Muscle layer of duodenum (tissue), 2 donors: ENCODE results near the gene MAST3.

ENCODE experiments used
- H3K27ac ChIP-seq: one replicate; pipeline ENCODE4 v1.7.0; 2013; ENCODE audit warnings: mild to moderate bottlenecking, low read length
- H3K27me3 ChIP-seq: one replicate; pipeline ENCODE4 v1.7.0; 2013; ENCODE audit warnings: low read depth, mild to moderate bottlenecking, control low read depth, low read length
- H3K36me3 ChIP-seq, 2 donors: one replicate each; pipeline ENCODE4 v1.7.0; 2013; ENCODE audit warnings: low read length in 2 of 2, control low read depth in 1 of 2, mild to moderate bottlenecking in 1 of 2; ENCODE audit not compliant: insufficient read depth in 2 of 2, control insufficient read depth in 1 of 2
- H3K4me1 ChIP-seq, 2 donors: one replicate each; pipeline ENCODE4 v1.7.0; 2013; ENCODE audit warnings: low read length in 2 of 2, mild to moderate bottlenecking in 2 of 2, control low read depth in 1 of 2, moderate library complexity in 1 of 2; ENCODE audit not compliant: insufficient read depth in 2 of 2, control insufficient read depth in 1 of 2
- H3K4me3 ChIP-seq, 2 donors: one replicate each; pipeline ENCODE4 v1.7.0; 2013; ENCODE audit warnings: low read length in 2 of 2, low read depth in 1 of 2, mild to moderate bottlenecking in 1 of 2
- H3K9me3 ChIP-seq, 2 donors: one replicate each; pipeline ENCODE4 v1.7.0; 2013; ENCODE audit warnings: low read length in 2 of 2, control low read depth in 1 of 2, mild to moderate bottlenecking in 1 of 2; ENCODE audit not compliant: control insufficient read depth in 1 of 2
- donor health status: healthy.

The MAST3 gene

GRCh38 chr19:18097217-18097992, at the start of gene MAST3:
Gene MAST3, plus strand, starts transcription at chr19:18097778. Its CDS starts 15 bp downstream, at chr19:18097793.
- no peak within 1 kb of the TSS for H3K27ac ChIP-seq

GRCh38 chr19:18049385-18049784, 48.2 kb upstream of the MAST3 start:
- H3K36me3 ChIP-seq: no peaks in the 10 kb centered on the region
- no peaks in the 10 kb centered on the region for H3K27me3 ChIP-seq
- no peak overlapping the region for H3K27ac ChIP-seq
- H3K9me3 ChIP-seq: no peaks in the 10 kb centered on the region
- peaks cover 4 to 22% of the 10 kb centered on the region in 2 donors for H3K4me1 ChIP-seq
- H3K4me3 ChIP-seq: no peak overlapping the region

More at GRCh38 chr19:18097217-18097992, at the start of gene MAST3:
- H3K9me3 ChIP-seq: no peaks in the 10 kb centered on the region
- peak within 1 kb of the TSS; percentile 56 to 60 for H3K4me3 ChIP-seq
- peaks cover 0 to 21% of the 10 kb centered on the region in 2 donors for H3K4me1 ChIP-seq
- no peaks in the 10 kb centered on the region for H3K27me3 ChIP-seq
- no peaks in the 10 kb centered on the region for H3K36me3 ChIP-seq

GRCh38 chr19:18051887-18052286, 45.7 kb upstream of the MAST3 start:
- Histone ChIP-seq H3K4me1 (peaks cover 0 to 13% of the 10 kb centered on the region in 2 donors), H3K9me3 (no peaks in the 10 kb centered on the region), H3K36me3 (no peaks in the 10 kb centered on the region), H3K27ac (no peak overlapping the region), H3K27me3 (no peaks in the 10 kb centered on the region), H3K4me3 (no peak overlapping the region)

GRCh38 chr19:18053576-18054219, 43.9 kb upstream of the MAST3 start:
- no peak overlapping the region for H3K4me3 ChIP-seq
- H3K27me3 ChIP-seq: no peaks in the 10 kb centered on the region
- H3K36me3 ChIP-seq: no peaks in the 10 kb centered on the region
- no peaks in the 10 kb centered on the region for H3K9me3 ChIP-seq
- H3K27ac ChIP-seq: no peak overlapping the region
- peaks cover 3 to 23% of the 10 kb centered on the region in 2 donors for H3K4me1 ChIP-seq

- Histone ChIP-seq H3K4me3 (no peak overlapping the region), H3K4me1 (peaks cover 3 to 19% of the 10 kb centered on the region in 2 donors), H3K36me3 (no peaks in the 10 kb centered on the region), H3K27ac (no peak overlapping the region), H3K9me3 (no peaks in the 10 kb centered on the region), H3K27me3 (no peaks in the 10 kb centered on the region)
Observed at GRCh38 chr19:18055967-18056366, 41.6 kb upstream of the MAST3 start.

- Histone ChIP-seq H3K4me3 (no peak overlapping the region), H3K9me3 (no peaks in the 10 kb centered on the region), H3K36me3 (no peaks in the 10 kb centered on the region), H3K27me3 (no peaks in the 10 kb centered on the region), H3K27ac (no peak overlapping the region), H3K4me1 (peaks cover 3 to 11% of the 10 kb centered on the region in 2 donors)
Observed at GRCh38 chr19:18057557-18057956, 40.0 kb upstream of the MAST3 start.

GRCh38 chr19:18058208-18059009, 39.2 kb upstream of the MAST3 start:
- Histone ChIP-seq H3K9me3 (no peaks in the 10 kb centered on the region), H3K4me3 (peak overlapping the region in 1 of 2 donors; percentile 49), H3K36me3 (no peaks in the 10 kb centered on the region), H3K27me3 (no peaks in the 10 kb centered on the region), H3K27ac (peak overlapping the region; percentile 45), H3K4me1 (peaks cover 3 to 11% of the 10 kb centered on the region in 2 donors)

GRCh38 chr19:18059297-18059696, 38.3 kb upstream of the MAST3 start:
- Histone ChIP-seq H3K4me3 (no peak overlapping the region), H3K27ac (no peak overlapping the region), H3K36me3 (no peaks in the 10 kb centered on the region), H3K4me1 (peaks cover 3 to 11% of the 10 kb centered on the region in 2 donors), H3K27me3 (no peaks in the 10 kb centered on the region), H3K9me3 (no peaks in the 10 kb centered on the region)

GRCh38 chr19:18059902-18060301, 37.7 kb upstream of the MAST3 start:
- Histone ChIP-seq H3K27ac (no peak overlapping the region), H3K27me3 (no peaks in the 10 kb centered on the region)

GRCh38 chr19:18060472-18060871, 37.1 kb upstream of the MAST3 start:
- Histone ChIP-seq H3K4me3 (no peak overlapping the region), H3K36me3 (no peaks in the 10 kb centered on the region), H3K4me1 (peaks cover 3 to 11% of the 10 kb centered on the region in 2 donors), H3K27me3 (no peaks in the 10 kb centered on the region), H3K27ac (no peak overlapping the region), H3K9me3 (no peaks in the 10 kb centered on the region)

More at GRCh38 chr19:18059902-18060301, 37.7 kb upstream of the MAST3 start:
- Histone ChIP-seq H3K4me3 (no peak overlapping the region), H3K9me3 (no peaks in the 10 kb centered on the region), H3K36me3 (no peaks in the 10 kb centered on the region), H3K4me1 (peaks cover 3 to 11% of the 10 kb centered on the region in 2 donors)

GRCh38 chr19:18062028-18062427, 35.5 kb upstream of the MAST3 start:
- Histone ChIP-seq H3K4me3 (no peak overlapping the region), H3K27me3 (no peaks in the 10 kb centered on the region), H3K9me3 (no peaks in the 10 kb centered on the region), H3K4me1 (peaks cover 3 to 11% of the 10 kb centered on the region in 2 donors), H3K27ac (no peak overlapping the region), H3K36me3 (no peaks in the 10 kb centered on the region)
